ENCODE data around the gene DPYSL4. TPM values are rescaled to one million over a fixed set of nuclear protein-coding genes. Genes with fewer than 3 reads are reported as not detected.
"Not testable (repeated sequence)": the region's sequence is repeated elsewhere in the genome, so short reads cannot be mapped to it uniquely, and the experiment has no call there.

DPYSL4 gene
- total RNA-seq, 1 donor from 2014 or later = 0.99 TPM

GRCh38 chr10:132149917-132150316, 36.8 kb upstream of the DPYSL4 start:
- DNase-seq = no peak

- no peak for DNase-seq
Observed at GRCh38 chr10:132150777-132151176, 36.0 kb upstream of the DPYSL4 start.

GRCh38 chr10:132151286-132151950, 35.3 kb upstream of the DPYSL4 start:
- DNase-seq = no peak

GRCh38 chr10:132151951-132152505, 34.7 kb upstream of the DPYSL4 start:
- DNase-seq = no peak

- no peak for DNase-seq
Observed at GRCh38 chr10:132152896-132153580, 33.7 kb upstream of the DPYSL4 start.

GRCh38 chr10:132153616-132154217, 33.0 kb upstream of the DPYSL4 start:
- no peak for DNase-seq

GRCh38 chr10:132154440-132154839, 32.3 kb upstream of the DPYSL4 start:
- DNase-seq = no peak

GRCh38 chr10:132154931-132155330, 31.8 kb upstream of the DPYSL4 start:
- no peak for DNase-seq

GRCh38 chr10:132155723-132156381, 30.9 kb upstream of the DPYSL4 start:
- no peak for DNase-seq

- no peak for DNase-seq
Observed at GRCh38 chr10:132156382-132156781, 30.4 kb upstream of the DPYSL4 start.

GRCh38 chr10:132157101-132157500, 29.6 kb upstream of the DPYSL4 start:
- no peak for DNase-seq

- no peak for DNase-seq
Observed at GRCh38 chr10:132158122-132158741, 28.5 kb upstream of the DPYSL4 start.

- no peak for DNase-seq
Observed at GRCh38 chr10:132158823-132159222, 27.9 kb upstream of the DPYSL4 start.

- not testable (repeated sequence) for DNase-seq
Observed at GRCh38 chr10:132159302-132160230, 27.2 kb upstream of the DPYSL4 start.

GRCh38 chr10:132160231-132160630, 26.5 kb upstream of the DPYSL4 start:
- not testable (repeated sequence) for DNase-seq

GRCh38 chr10:132160834-132161622, 25.7 kb upstream of the DPYSL4 start:
- DNase-seq = not testable (repeated sequence)

- no peak for DNase-seq
Observed at GRCh38 chr10:132162021-132162531, 24.7 kb upstream of the DPYSL4 start.

GRCh38 chr10:132162590-132163277, 24.0 kb upstream of the DPYSL4 start:
- DNase-seq = no peak

GRCh38 chr10:132163278-132163765, 23.4 kb upstream of the DPYSL4 start:
- no peak for DNase-seq

Measured in skin of body (tissue), 2 donors.